Measurements from ENCODE around the gene B3GAT2.

B3GAT2 gene

GRCh38 chr6:70903665-70904452 is 53.0 kb downstream of the B3GAT2 start:
- TF ChIP-seq CTCF (IDR thresholded peaks at IDR 0.05; ENCODE audit: insufficient read depth, low read depth, low read length, missing control alignments) = no peak
- H3K4me3 ChIP-seq (ENCODE audit: low read length) = no peak overlapping the region

GRCh38 chr6:70901324-70901723 is 55.5 kb downstream of the B3GAT2 start:
- DNase-seq (ENCODE audit: low read depth) = no peak
- no peak overlapping the region for H3K4me3 ChIP-seq (ENCODE audit: low read length)
- TF ChIP-seq CTCF (IDR thresholded peaks at IDR 0.05; ENCODE audit: insufficient read depth, low read depth, low read length, missing control alignments) = peak; percentile 29

More at GRCh38 chr6:70903665-70904452, 53.0 kb downstream of the B3GAT2 start:
- DNase-seq (ENCODE audit: low read depth) = no peak

GRCh38 chr6:70900047-70900446 is 56.8 kb downstream of the B3GAT2 start:
- H3K4me3 ChIP-seq (ENCODE audit: low read length) = no peak overlapping the region
- no peak for DNase-seq (ENCODE audit: low read depth)
- TF ChIP-seq CTCF (IDR thresholded peaks at IDR 0.05; ENCODE audit: insufficient read depth, low read depth, low read length, missing control alignments) = no peak

GRCh38 chr6:70894001-70894400 is 62.9 kb downstream of the B3GAT2 start:
- DNase-seq (ENCODE audit: low read depth) = no peak
- no peak for TF ChIP-seq CTCF (IDR thresholded peaks at IDR 0.05; ENCODE audit: insufficient read depth, low read depth, low read length, missing control alignments)
- no peak overlapping the region for H3K4me3 ChIP-seq (ENCODE audit: low read length)

- no peak for DNase-seq (ENCODE audit: low read depth)
- no peak overlapping the region for H3K4me3 ChIP-seq (ENCODE audit: low read length)
- no peak for TF ChIP-seq CTCF (IDR thresholded peaks at IDR 0.05; ENCODE audit: insufficient read depth, low read depth, low read length, missing control alignments)
Observed at GRCh38 chr6:70889270-70889669, 67.6 kb downstream of the B3GAT2 start.

- no peak for DNase-seq (ENCODE audit: low read depth)
- TF ChIP-seq CTCF (IDR thresholded peaks at IDR 0.05; ENCODE audit: insufficient read depth, low read depth, low read length, missing control alignments) = no peak
- no peak overlapping the region for H3K4me3 ChIP-seq (ENCODE audit: low read length)
Observed at GRCh38 chr6:70886661-70887060, 70.2 kb downstream of the B3GAT2 start.

- TF ChIP-seq CTCF (IDR thresholded peaks at IDR 0.05; ENCODE audit: insufficient read depth, low read depth, low read length, missing control alignments) = no peak
- no peak overlapping the region for H3K4me3 ChIP-seq (ENCODE audit: low read length)
- no peak for DNase-seq (ENCODE audit: low read depth)
Observed at GRCh38 chr6:70886071-70886470, 70.8 kb downstream of the B3GAT2 start.
